AG04450 (cell line): ENCODE results near the gene MTMR3. TPM values are rescaled to one million over a fixed set of nuclear protein-coding genes. Genes with fewer than 3 reads are reported as not detected.
A peak's percentile ranks its signal among the peaks of the same experiment; 100 is the strongest.

Experiments used
- CTCF ChIA-PET: fragments of 300-600, 350-600 bp; formaldehyde crosslinking; extraction: SDS; loops from one replicate; lab custom pipeline; 2022; ENCODE audit warnings: antibody characterized with exemption, inconsistent platforms; lab: Charles Lee
- POLR2A ChIA-PET: fragments of 350-600 bp; formaldehyde crosslinking; extraction: SDS; loops from one replicate; lab custom pipeline; 2021; ENCODE audit warnings: antibody characterized with exemption, inconsistent platforms; lab: Yijun Ruan, JAX
- DNase-seq: peaks from one replicate; pipeline ENCODE4 v3.0.0-alpha.2; 2011; ENCODE audit warnings: low read depth, low spot score
- H3K27ac ChIP-seq: one replicate; pipeline ENCODE4 v1.5.1; 2012; ENCODE audit warnings: low read depth, low read length, control low read depth
- H3K27me3 ChIP-seq: one replicate; pipeline ENCODE4 v1.6.0; 2012; ENCODE audit warnings: low read length; ENCODE audit not compliant: control insufficient read depth, insufficient read depth
- H3K4me3 ChIP-seq: 2 replicates; pipeline ENCODE4 v1.5.1; 2011; ENCODE audit warnings: mild to moderate bottlenecking, low read depth, low read length, control low read depth
- H3K9me3 ChIP-seq: 2 replicates; pipeline ENCODE4 v1.5.1; 2012; ENCODE audit warnings: low read length; ENCODE audit not compliant: control insufficient read depth, insufficient read depth
- polyA plus RNA-seq: library from polyadenylated mRNA; depleted of rRNA; stranded (reverse); fragments of >200 nt; gene quantifications from 2 replicates; pipeline ENCODE4 v1.2.3, GENCODE V29; 2011
- TF ChIP-seq, protein P1 (sequence below): IDR thresholded peaks from 2 replicates; pipeline ENCODE4 v1.5.1; 2011; ENCODE audit warnings: low read depth, low read length, control low read depth, inconsistent platforms

The MTMR3 gene
- polyA plus RNA-seq, 1 experiment = 27.8 TPM

DNA sequence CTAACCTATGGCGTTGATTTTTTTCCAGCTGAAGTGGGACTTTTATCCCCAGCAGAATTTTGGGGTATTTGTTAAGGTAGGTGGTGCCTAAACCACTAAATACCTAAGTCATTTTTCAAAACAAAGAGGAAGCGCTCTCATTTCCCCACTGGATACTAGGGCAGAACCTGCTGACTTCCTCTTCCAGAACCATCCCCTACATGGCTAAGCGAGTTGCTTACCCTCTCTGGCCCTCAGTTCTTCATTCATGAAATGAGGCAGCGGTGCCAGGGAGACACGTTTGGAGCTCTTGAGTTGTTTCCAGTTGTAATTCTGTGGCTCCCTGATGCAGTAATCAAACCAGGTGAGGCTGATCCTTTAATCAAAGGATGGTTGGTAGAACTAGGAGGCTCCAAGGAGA lies 10.0 kb upstream of the MTMR3 start:
- CTCF ChIA-PET = no interaction called here
- TF ChIP-seq, protein P1, sequence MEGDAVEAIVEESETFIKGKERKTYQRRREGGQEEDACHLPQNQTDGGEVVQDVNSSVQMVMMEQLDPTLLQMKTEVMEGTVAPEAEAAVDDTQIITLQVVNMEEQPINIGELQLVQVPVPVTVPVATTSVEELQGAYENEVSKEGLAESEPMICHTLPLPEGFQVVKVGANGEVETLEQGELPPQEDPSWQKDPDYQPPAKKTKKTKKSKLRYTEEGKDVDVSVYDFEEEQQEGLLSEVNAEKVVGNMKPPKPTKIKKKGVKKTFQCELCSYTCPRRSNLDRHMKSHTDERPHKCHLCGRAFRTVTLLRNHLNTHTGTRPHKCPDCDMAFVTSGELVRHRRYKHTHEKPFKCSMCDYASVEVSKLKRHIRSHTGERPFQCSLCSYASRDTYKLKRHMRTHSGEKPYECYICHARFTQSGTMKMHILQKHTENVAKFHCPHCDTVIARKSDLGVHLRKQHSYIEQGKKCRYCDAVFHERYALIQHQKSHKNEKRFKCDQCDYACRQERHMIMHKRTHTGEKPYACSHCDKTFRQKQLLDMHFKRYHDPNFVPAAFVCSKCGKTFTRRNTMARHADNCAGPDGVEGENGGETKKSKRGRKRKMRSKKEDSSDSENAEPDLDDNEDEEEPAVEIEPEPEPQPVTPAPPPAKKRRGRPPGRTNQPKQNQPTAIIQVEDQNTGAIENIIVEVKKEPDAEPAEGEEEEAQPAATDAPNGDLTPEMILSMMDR = no peak
- Histone ChIP-seq H3K27ac (no peak overlapping the region), H3K27me3 (peaks cover 2% of the 10 kb centered on the region), H3K9me3 (no peaks in the 10 kb centered on the region), H3K4me3 (no peak overlapping the region)
- no peak for DNase-seq
- POLR2A ChIA-PET = no interaction called here

- CTCF ChIA-PET = interaction anchor here (1.0 kb wide), 1 partner anchor 131 kb away, joined by 3 read pairs; no protein-coding TSS in a partner anchor
- H3K27ac ChIP-seq = no peak overlapping the region
- H3K4me3 ChIP-seq = no peak overlapping the region
- TF ChIP-seq, protein P1 = no peak
- peaks cover 2% of the 10 kb centered on the region for H3K27me3 ChIP-seq
- POLR2A ChIA-PET = no interaction called here
- no peak for DNase-seq
- H3K9me3 ChIP-seq = no peaks in the 10 kb centered on the region
These were observed 9.0 kb upstream of the MTMR3 start for GRCh38 chr22:29873943-29874342.

GRCh38 chr22:29877620-29878019 lies 5.4 kb upstream of the MTMR3 start:
- DNase-seq = no peak
- Histone ChIP-seq H3K9me3 (peaks cover 3% of the 10 kb centered on the region; the same call in 1 of the 2 replicates), H3K4me3 (no peak overlapping the region), H3K27me3 (peaks cover 2% of the 10 kb centered on the region), H3K27ac (no peak overlapping the region)
- POLR2A ChIA-PET = no interaction called here
- TF ChIP-seq, protein P1 = no peak
- CTCF ChIA-PET = no interaction called here

- ChIA-PET CTCF (no interaction called here), POLR2A (no interaction called here)
- Histone ChIP-seq H3K9me3 (peaks cover 3% of the 10 kb centered on the region), H3K27me3 (no peaks in the 10 kb centered on the region), H3K4me3 (no peak overlapping the region), H3K27ac (no peak overlapping the region)
- no peak for DNase-seq
- TF ChIP-seq, protein P1 = no peak
These were observed 3.2 kb upstream of the MTMR3 start for GRCh38 chr22:29879753-29880152.

GRCh38 chr22:29882716-29883044 lies 294 bp upstream of the MTMR3 start:
- H3K27ac ChIP-seq = no peak overlapping the region
- TF ChIP-seq, protein P1 = no peak
- H3K9me3 ChIP-seq = peaks cover 3% of the 10 kb centered on the region
- CTCF ChIA-PET = interaction anchor here (0.6 to 0.9 kb wide), 4 partner anchors 14 to 124 kb away, joined by 3 to 5 read pairs (median 4); no protein-coding TSS in a partner anchor
- DNase-seq = no peak
- H3K4me3 ChIP-seq = peak overlapping the region; percentile 31
- H3K27me3 ChIP-seq = no peaks in the 10 kb centered on the region
- POLR2A ChIA-PET = interaction anchor here (0.8 to 1.1 kb wide), 3 partner anchors 45 to 118 kb away, joined by 3 to 5 read pairs (median 4); partner anchors contain the start of gene ASCC2
